Activated T-helper 2 cell treated with anti-CD3 and anti-CD28 coated beads, Interferon-gamma antibody, Interleukin-2, Interleukin-4, amounts not matched to agents 10 μg/mL and 5 μg/mL and 100 μg/mL, durations not matched to agents 14 hours and 24 hours and 36 hours (primary cell): ENCODE data around the gene KAT7. TPM values are rescaled to one million over a fixed set of nuclear protein-coding genes. Genes with fewer than 3 reads are reported as not detected.

ENCODE experiments used
- DNase-seq: peaks from one replicate; pipeline ENCODE4 v3.0.0; 2021; ENCODE audit warnings: low spot score
- H3K27ac Mint-ChIP-seq: one replicate; pipeline ENCODE4 v1.8.0; 2021; ENCODE audit warnings: mixed read lengths
- H3K27me3 Mint-ChIP-seq: one replicate; pipeline ENCODE4 v1.8.0; 2021; ENCODE audit warnings: low read depth, mixed read lengths
- H3K36me3 Mint-ChIP-seq: one replicate; pipeline ENCODE4 v1.8.0; 2021; ENCODE audit warnings: low read depth, mixed read lengths
- H3K4me1 Mint-ChIP-seq: one replicate; pipeline ENCODE4 v1.8.0; 2021; ENCODE audit warnings: low read depth, mixed read lengths
- H3K4me3 Mint-ChIP-seq: one replicate; pipeline ENCODE4 v1.8.0; 2021; ENCODE audit warnings: low read depth, mild to moderate bottlenecking, moderate library complexity, mixed read lengths
- H3K9me3 Mint-ChIP-seq: one replicate; pipeline ENCODE4 v1.8.0; 2021; ENCODE audit warnings: mixed read lengths
- intact Hi-C: fragments of 100-400 bp; cut with micrococcal nuclease; formaldehyde crosslinking; loops from one replicate; pipeline ENCODE4 v1.15.1; 2023
- total RNA-seq: library from RNA; stranded (reverse); gene quantifications from 2 replicates; pipeline ENCODE4 v1.2.3, GENCODE V29; 2022

Gene KAT7
- total RNA-seq, 1 donor from 2014 or later = 65.0 TPM

DNA sequence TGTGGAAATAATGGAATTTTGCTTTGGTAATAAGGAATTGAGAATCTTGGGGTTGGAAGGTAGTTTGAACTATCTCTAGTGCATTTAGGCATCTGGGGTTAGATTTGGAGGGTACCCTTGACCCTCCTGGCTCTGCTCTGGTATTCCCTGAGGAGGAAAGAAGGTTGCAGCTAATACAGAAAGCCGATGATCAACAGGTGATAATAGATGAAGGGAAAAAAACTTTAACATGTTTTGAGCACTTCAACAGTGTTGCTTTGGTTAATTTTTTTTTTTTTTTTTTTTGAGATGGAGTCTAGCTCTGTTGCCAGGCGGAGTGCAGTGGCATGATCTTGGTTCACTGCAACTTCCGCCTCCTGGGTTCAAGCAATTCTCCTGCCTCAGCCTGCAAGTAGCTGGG lies 4.8 kb downstream of the KAT7 start:
- Mint-ChIP-seq H3K4me1 (peaks cover 33% of the 10 kb centered on the region), H3K27ac (no peak overlapping the region), H3K27me3 (no peaks in the 10 kb centered on the region), H3K9me3 (no peaks in the 10 kb centered on the region), H3K4me3 (no peak overlapping the region), H3K36me3 (peaks cover 68% of the 10 kb centered on the region)
- DNase-seq = no peak
- intact Hi-C loops = no loop called here

DNA sequence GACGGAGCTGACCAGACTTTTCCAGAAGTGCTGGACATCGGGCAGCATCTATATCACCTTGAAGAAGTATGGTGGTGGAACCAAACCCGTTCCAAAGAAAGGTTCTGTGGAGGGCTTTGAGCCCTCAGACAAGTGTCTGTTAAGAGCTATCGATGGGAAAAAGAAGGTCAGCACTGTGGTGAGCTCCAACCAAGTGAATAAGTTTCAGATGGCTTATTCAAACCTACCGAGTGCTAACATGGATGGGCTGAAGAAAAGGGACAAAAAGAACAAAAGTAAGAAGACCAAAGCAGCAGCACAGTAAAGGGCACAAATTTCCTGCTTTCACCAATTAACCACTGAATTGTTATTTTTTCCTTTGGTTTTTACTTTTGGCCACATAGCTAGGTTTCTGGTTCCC lies 6.9 kb downstream of the KAT7 start:
- no peak for DNase-seq
- Mint-ChIP-seq H3K27ac (peak overlapping the region; percentile 62), H3K4me1 (peaks cover 25% of the 10 kb centered on the region), H3K9me3 (no peaks in the 10 kb centered on the region), H3K27me3 (no peaks in the 10 kb centered on the region), H3K36me3 (peaks cover 75% of the 10 kb centered on the region), H3K4me3 (no peak overlapping the region)
- intact Hi-C loops = no loop called here

DNA sequence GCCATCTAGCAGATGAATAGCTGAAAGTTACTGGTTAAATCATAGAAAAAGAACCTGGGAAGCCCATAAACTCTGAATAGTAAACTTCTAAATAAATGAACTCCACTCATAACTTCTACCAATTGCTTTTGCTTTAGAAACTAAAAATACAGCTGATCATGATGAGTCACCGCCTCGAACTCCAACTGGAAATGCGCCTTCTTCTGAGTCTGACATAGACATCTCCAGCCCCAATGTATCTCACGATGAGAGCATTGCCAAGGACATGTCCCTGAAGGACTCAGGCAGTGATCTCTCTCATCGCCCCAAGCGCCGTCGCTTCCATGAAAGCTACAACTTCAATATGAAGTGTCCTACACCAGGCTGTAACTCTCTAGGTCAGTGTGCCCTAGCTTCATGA lies 9.7 kb downstream of the KAT7 start:
- intact Hi-C loops = no loop called here
- Mint-ChIP-seq H3K27ac (no peak overlapping the region), H3K36me3 (peaks cover 65% of the 10 kb centered on the region), H3K9me3 (no peaks in the 10 kb centered on the region), H3K27me3 (no peaks in the 10 kb centered on the region), H3K4me1 (peaks cover 25% of the 10 kb centered on the region), H3K4me3 (no peak overlapping the region)
- no peak for DNase-seq

DNA sequence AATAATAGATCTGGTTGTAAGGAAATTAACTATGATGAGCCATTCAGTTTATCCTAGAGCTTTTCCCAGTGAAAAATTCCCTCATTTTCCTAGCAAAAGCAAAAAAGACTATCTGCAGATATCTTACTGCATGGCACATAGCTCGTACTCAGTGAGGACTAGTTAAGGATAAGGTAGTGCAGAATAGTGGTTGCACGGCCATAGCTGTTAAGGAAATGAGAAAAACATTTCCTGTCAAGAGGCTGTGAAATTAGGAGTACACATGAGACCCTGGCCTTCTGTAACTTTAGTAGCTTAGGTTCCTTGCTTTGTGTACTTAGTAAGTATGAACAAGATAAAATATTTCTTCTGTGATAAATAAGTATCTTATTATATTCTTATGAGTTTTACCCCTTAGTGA lies 10.3 kb downstream of the KAT7 start:
- Mint-ChIP-seq H3K27me3 (no peaks in the 10 kb centered on the region), H3K27ac (no peak overlapping the region), H3K4me1 (peaks cover 24% of the 10 kb centered on the region), H3K4me3 (no peak overlapping the region), H3K9me3 (no peaks in the 10 kb centered on the region), H3K36me3 (peaks cover 63% of the 10 kb centered on the region)
- DNase-seq = no peak
- intact Hi-C loops = no loop called here

DNA sequence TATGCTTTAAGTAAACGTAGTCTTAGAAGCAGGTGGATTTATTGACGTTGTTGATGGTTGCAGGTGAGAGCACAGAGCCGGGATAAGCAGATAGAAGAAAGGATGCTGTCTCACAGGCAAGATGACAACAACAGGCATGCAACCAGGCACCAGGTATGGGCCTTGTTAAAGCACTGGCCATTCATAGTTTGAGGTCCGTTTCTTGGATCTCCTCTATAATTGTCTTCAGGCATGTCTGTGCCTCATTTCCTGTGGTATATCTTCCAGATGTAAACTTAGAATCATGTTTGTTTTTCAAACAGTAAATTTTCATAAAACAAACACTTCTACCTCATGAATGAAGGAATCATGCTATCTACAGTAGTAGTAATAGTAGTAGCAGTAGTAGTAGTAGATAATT lies 20.6 kb downstream of the KAT7 start:
- Mint-ChIP-seq H3K4me3 (no peak overlapping the region), H3K9me3 (no peaks in the 10 kb centered on the region), H3K27ac (no peak overlapping the region), H3K4me1 (peaks cover 2% of the 10 kb centered on the region), H3K27me3 (no peaks in the 10 kb centered on the region), H3K36me3 (peaks cover 55% of the 10 kb centered on the region)
- intact Hi-C loops = no loop called here
- DNase-seq = no peak

DNA sequence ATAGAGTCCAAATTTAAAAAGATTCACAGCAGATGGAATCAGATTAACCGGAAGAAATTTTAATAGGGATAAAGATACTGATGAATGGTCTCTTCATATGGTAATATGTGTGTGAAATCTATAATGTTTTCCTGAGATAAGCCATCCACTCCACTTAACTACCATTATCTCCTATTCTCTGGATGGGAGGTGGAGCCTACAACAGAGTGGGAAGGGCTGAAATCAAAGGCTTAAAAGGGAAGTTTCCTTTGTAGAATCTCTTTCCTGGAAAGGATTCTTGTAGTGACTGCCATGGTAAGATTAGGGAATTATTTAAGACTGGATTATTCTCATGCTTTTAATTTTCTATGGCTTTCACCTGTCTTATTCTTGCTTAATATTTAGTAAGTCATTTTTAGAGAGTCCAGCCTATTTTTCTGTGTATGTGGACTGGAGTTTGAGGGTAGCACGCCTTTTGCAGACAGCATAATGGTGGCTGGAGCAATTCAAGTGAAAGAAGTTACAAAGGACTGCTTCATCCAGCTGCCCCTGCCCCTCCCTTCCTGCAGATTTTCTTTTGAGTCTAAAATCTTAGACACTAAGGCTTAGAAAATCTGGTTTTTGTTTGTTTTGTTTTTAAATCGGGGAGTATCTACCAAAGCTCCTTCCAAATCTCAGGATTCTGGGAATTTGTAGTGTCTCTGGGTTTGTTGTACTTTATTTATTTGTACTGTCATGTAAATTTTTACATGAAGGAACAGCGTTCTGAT lies 26.5 kb downstream of the KAT7 start:
- Mint-ChIP-seq H3K27ac (no peak overlapping the region), H3K9me3 (no peaks in the 10 kb centered on the region), H3K36me3 (peaks cover 59% of the 10 kb centered on the region), H3K4me3 (no peak overlapping the region), H3K27me3 (no peaks in the 10 kb centered on the region), H3K4me1 (peaks cover 23% of the 10 kb centered on the region)
- no peak for DNase-seq
- intact Hi-C loops = no loop called here

DNA sequence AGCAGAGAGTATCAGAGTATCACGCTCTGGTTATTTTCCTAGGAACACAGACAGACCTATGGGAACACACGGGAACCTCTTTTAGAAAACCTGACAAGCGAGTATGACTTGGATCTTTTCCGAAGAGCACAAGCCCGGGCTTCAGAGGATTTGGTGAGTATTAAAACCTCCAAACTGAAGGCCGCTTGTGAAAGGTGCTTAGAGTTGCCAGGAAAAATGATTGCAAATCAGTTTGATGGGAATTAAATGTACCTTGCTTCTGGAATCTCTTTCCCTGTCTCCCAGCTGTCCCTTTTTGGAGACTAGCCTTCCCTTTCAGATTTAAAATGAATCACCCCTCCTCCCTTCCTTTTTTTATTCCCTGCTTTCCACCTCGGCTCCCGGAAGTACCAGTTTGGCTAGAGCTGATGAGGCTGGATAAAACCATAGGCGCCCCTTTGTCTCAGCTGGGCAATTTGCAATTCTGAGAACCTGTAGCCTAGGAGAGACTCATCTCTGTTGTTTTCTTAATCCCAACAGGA lies 27.3 kb downstream of the KAT7 start:
- peaks cover 58% of the 10 kb centered on the region for H3K36me3 Mint-ChIP-seq

DNA sequence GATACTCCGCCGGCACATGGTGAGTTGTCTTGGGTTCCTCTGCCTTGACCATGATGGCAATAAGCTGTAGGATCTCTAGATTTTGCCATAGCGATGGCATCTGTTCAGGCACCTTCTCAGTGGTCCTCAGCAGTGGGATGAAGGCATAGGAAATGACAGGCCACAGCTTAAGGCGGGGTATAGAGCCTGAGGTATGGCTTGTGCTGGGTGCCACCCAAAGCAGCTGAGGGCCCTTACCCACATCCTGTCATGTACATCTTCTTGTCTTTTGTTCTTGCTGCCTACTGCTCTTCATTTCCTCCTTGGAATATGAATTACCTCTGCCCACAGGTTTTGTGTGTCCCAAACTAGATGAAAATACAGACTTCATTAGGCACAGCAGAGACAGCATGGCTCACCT lies 29.5 kb downstream of the KAT7 start:
- H3K4me1 Mint-ChIP-seq = peaks cover 26% of the 10 kb centered on the region
- H3K27ac Mint-ChIP-seq = peak overlapping the region; percentile 80
- peak overlapping the region; percentile 46 for H3K4me3 Mint-ChIP-seq
- H3K27me3 Mint-ChIP-seq = no peaks in the 10 kb centered on the region
- DNase-seq = peak; percentile 46
- intact Hi-C loops = no loop called here
- H3K9me3 Mint-ChIP-seq = no peaks in the 10 kb centered on the region
- peaks cover 75% of the 10 kb centered on the region for H3K36me3 Mint-ChIP-seq

More for the DNA sequence above, 27.3 kb downstream of the KAT7 start:
- no peak overlapping the region for H3K4me3 Mint-ChIP-seq
- intact Hi-C loops = no loop called here
- H3K4me1 Mint-ChIP-seq = peaks cover 23% of the 10 kb centered on the region
- no peak overlapping the region for H3K27ac Mint-ChIP-seq
- no peaks in the 10 kb centered on the region for H3K27me3 Mint-ChIP-seq
- no peaks in the 10 kb centered on the region for H3K9me3 Mint-ChIP-seq
- no peak for DNase-seq

DNA sequence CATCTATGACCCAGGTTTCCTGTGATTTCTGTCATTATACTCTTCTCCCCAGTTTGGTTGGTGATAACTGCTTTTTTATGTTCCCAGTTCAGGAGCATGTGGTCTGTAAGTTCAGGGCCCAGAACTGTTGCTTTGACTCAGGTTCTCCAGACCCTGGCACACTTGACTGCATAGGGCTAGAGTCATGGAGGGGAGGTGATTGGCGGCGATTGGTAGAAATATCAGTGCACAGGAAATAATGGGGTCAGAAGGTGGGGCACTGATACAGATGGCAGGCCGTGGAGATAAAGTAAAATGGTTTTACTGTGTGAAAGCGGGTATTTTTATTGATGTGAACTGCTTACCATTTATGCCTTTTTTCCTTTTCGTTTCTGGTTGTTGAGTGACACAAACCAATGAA lies 30.7 kb downstream of the KAT7 start:
- Mint-ChIP-seq H3K4me1 (peaks cover 26% of the 10 kb centered on the region), H3K9me3 (no peaks in the 10 kb centered on the region), H3K27ac (peak overlapping the region; percentile 29), H3K36me3 (peaks cover 74% of the 10 kb centered on the region), H3K4me3 (no peak overlapping the region), H3K27me3 (no peaks in the 10 kb centered on the region)
- intact Hi-C loops = no loop called here
- DNase-seq = no peak

DNA sequence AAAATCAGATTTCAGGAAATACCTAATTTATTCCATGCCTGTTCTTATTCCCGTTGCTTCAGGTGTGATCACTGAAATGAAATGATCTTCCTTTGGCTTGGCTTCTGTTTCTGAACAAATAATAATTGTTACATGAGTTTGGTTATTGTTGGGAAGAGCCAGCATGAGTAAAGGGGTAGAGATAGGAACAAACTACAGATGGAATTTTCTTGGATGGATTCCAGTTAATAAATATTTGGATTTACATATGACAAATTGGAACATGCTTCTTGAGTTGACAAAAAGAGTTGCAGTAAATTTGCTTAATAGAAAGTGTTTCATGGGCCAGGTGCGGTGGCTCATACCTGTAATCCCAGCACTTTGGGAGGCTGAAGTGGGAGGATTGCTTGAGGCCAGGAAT lies 31.2 kb downstream of the KAT7 start:
- intact Hi-C loops = no loop called here
- no peak overlapping the region for H3K4me3 Mint-ChIP-seq
- H3K27ac Mint-ChIP-seq = no peak overlapping the region
- DNase-seq = no peak
- H3K36me3 Mint-ChIP-seq = peaks cover 72% of the 10 kb centered on the region
- H3K27me3 Mint-ChIP-seq = no peaks in the 10 kb centered on the region
- no peaks in the 10 kb centered on the region for H3K9me3 Mint-ChIP-seq
- peaks cover 26% of the 10 kb centered on the region for H3K4me1 Mint-ChIP-seq

DNA sequence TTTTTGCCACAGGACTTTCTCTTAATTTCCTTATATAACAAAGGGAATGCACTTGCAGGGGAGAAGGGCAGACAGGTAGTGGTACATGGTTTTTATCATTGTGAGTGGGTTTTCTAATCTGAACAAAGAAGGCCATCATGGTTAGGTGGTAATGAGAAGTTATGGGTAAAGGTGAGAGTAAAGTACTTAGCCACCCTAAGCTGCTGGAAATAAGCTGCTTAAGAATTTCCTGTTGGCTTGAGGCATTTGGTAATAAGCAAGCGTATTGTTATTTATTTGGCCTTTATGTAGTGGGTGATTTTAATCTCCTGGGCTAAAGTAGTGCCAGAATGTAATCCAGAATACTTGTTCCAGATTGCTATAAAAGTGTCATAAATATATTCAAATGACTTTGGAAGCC lies 32.3 kb downstream of the KAT7 start:
- DNase-seq = no peak
- H3K4me3 Mint-ChIP-seq = no peak overlapping the region
- peaks cover 26% of the 10 kb centered on the region for H3K4me1 Mint-ChIP-seq
- H3K27ac Mint-ChIP-seq = no peak overlapping the region
- H3K36me3 Mint-ChIP-seq = peaks cover 75% of the 10 kb centered on the region
- no peaks in the 10 kb centered on the region for H3K27me3 Mint-ChIP-seq
- intact Hi-C loops = no loop called here
- no peaks in the 10 kb centered on the region for H3K9me3 Mint-ChIP-seq

DNA sequence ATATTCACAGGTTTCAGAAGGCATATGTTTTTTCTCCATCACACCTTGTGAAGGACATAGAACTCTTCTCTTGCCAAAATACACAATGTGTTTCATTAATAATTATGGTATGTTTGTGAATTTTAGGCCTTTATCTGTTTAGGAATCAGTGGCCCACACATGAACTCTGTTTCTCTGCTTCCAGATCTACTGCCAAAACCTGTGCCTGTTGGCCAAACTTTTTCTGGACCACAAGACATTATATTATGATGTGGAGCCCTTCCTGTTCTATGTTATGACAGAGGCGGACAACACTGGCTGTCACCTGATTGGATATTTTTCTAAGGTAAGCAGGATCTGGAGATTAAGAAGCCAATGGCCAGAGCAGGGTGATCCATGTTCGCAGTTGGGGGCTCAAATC lies 33.0 kb downstream of the KAT7 start:
- intact Hi-C loops = no loop called here
- Mint-ChIP-seq H3K9me3 (no peaks in the 10 kb centered on the region), H3K27me3 (no peaks in the 10 kb centered on the region), H3K27ac (no peak overlapping the region), H3K36me3 (peaks cover 76% of the 10 kb centered on the region), H3K4me3 (no peak overlapping the region), H3K4me1 (peaks cover 26% of the 10 kb centered on the region)
- DNase-seq = no peak

DNA sequence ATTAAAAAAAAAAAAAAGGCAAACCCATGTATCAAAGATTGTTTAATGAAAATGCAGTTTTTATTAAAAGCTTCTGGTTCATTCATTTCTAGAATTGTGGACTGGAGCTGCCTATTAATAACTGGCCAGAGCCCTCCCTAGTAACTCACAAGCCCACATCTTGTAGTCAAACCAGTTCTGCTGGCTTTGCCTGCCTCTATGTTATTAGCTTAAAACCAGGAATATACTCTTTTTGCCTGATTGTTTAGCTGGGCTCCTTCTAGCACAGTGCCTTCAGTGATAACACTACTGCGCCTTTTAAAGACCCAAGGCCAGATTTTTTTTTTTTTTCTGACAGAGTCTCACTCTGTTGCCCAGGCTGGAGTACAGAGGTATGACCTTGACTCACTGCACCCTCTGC lies 33.4 kb downstream of the KAT7 start:
- Mint-ChIP-seq H3K36me3 (peaks cover 73% of the 10 kb centered on the region), H3K9me3 (no peaks in the 10 kb centered on the region), H3K27ac (no peak overlapping the region), H3K4me1 (peaks cover 22% of the 10 kb centered on the region), H3K4me3 (no peak overlapping the region), H3K27me3 (no peaks in the 10 kb centered on the region)
- no peak for DNase-seq
- intact Hi-C loops = no loop called here
